HG02938 (cell line): ENCODE results near the gene CAMK2N2.
"Not testable (repeated sequence)": the region's sequence is repeated elsewhere in the genome, so short reads cannot be mapped to it uniquely, and the experiment has no call there.

Experiments used
- ATAC-seq: cut with Tn5 transposase; IDR thresholded peaks from one replicate; pipeline ENCODE4 v1.9.1; 2021; ENCODE audit warnings: mild to moderate bottlenecking, moderate library complexity; ENCODE audit not compliant: unreplicated experiment

Gene CAMK2N2

DNA sequence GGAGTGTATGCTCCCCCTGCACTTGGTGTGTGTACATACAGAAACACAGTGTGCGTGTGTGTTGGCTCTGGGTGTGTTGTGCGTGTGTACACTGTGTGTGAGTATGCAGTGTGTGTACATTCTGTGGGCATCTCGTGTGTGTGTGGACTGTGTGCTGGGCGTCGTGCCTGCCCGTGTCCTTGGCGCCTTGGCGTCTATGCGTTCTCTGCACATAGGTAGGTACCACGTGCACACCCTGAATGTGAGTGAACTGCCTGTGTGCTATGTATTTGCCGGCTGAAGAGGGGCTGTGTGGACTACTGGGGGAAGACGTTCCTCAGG lies 14.0 kb upstream of the CAMK2N2 start:
- ATAC-seq, result no peak

DNA sequence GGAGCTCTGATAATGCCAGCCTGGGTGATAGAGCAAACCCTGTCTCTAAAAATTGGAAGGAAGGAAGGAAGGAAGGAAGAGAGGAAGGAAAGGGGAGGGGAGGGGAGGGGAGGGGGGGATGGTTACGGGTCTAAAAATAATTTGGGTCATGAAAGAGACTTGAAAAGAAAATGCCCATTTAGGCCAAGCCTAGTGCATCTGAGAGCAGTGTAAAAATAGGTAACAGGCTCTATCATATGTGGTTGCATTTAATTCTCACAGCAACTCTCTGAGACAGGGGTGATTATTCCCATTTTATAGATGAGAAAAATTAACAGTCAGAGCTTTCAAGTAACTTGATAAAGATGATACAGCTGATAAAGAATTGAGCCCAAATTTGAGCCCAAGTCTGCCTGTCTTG lies 10.9 kb upstream of the CAMK2N2 start:
- ATAC-seq, result no peak

GRCh38 chr3:184267249-184267648 lies 5.9 kb upstream of the CAMK2N2 start:
- not testable (repeated sequence) for ATAC-seq

DNA sequence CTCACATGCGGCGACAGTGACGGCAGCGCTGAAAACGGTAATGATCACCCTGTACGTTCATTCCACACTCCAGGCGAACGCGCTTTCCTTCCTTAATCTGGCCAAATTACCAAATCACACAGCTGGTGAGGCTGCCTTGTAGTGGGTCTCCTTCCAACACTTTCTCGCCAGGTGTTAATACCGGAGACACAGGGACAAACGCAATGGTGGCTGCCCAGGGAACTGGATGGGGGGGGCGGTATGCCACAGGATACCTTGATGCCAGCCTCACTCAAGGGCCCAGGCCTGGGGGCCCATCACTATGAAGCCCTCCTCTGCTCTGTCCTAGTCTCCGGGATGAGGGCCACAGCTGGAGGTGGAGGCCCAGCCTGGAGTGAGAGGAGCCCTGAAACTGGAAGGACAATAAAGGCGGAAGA lies 1.4 kb upstream of the CAMK2N2 start:
- no peak for ATAC-seq

DNA sequence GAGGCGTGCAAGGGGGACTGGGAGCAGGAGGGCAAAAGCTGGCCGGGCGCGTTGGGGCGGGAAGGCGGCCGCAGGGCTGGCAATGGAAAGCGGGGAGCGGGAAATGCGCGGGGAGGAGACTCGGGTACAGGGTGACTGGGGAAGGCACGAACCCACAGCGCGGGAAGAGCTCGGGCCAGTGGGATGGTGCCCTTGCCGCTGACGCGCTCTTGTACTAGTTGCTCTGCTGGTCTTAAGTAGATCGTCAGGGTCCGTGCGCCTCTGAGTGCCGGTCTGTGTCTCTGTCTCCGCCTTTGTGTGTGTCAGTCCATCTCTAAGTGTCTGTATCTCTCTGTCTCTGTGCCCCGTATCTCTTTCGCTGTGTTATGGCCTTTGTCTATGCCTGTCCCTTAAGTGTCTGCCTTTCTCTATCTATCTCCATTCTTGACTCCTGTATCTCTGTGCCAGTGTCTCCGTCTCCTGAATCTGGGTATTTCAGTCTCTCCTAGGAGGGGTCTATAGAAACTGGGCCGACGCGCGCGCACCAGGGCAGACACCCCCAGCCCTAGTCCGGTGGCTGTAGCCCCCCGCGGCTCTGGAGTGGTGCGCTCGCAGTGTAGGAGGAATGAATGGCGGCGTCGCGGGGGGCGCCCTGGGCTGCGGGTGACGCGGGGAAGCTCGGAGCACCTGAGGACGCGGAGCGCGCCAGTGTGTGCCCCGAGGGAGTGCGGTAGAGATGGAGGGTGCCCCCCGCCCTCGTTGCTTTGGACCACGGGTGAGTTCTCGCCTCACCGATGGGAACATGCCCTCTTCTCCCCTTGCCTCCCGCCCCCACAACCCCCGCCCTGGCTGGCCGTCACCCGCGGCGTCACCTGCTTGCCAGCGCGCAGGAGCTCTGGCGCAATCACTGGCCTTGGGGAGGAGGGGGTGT lies 756 bp upstream of the CAMK2N2 start:
- no peak for ATAC-seq

DNA sequence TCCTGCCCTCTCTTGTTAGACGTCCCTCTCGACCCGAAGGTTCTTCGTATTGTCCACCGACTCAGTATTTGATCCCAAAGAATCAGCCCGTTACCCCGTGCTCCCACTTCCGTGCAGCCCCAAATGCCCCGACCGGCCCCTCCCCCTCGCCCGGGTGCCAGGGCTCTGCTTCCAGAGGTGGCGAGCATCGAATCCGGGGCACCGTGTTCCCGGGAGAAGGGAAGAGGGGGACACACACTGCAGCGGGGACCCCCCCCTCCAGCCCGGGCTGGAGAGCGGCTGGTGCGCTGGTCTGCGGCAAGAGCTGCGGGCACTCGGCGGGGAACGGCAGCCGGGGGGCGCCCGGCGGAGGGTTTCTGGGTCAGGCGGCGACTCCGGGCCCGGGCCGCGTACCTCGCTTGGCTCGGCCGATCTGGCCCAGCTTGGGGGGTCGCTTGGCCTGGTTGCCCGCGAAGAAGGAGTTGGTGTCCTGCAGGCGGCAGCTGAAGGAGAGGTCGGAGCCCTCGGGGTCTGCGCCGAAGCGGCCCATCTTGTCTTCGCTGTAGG lies 556 bp downstream of the CAMK2N2 start:
- no peak for ATAC-seq

- ATAC-seq, result no peak
These were observed 1.3 kb downstream of the CAMK2N2 start for GRCh38 chr3:184259878-184260723.

DNA sequence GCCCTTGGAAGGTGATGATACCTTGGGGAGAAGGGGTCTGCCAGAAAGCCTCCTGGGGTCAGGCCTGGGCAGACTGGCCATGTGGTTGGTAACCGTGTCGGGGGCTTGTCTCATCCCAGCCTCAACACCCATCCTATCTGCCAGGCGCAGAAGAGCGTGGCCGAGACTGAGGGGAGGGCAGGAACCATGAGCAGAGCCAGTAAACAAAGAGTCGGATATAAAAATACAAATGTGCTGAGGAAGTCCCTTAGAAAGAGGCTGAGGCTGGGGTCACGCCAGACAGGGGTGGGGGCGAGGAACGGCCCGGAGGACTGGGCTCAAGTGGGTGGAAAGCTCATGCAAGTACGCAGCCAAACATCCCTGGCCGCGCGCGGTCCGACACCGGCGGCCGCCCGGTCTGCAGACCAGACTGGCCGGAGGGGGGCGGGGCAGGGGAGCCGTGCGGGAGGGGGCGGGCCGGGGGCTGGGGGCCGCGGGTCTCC lies 1.9 kb downstream of the CAMK2N2 start:
- ATAC-seq, result no peak

DNA sequence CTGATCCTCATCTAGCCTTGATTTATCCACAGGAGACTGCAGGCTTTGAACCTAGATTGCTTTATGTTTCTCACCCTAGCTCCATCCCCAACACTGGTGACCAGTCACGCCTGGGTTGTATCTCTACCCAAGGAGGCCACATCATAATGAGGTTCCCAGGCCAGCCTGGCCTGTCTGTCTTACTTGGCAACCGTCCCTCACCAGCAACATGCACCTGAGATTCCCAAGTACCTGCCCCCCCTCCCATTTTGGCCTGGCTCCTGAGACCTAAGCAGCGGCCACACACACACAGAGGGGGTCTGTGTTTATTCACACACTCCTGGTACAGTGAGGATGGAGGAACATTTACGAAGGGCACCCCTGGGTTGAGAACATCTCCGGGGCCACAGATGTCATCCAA lies 2.4 kb downstream of the CAMK2N2 start:
- ATAC-seq, result no peak

GRCh38 chr3:184257083-184257915 lies 4.1 kb downstream of the CAMK2N2 start:
- ATAC-seq, result no peak

DNA sequence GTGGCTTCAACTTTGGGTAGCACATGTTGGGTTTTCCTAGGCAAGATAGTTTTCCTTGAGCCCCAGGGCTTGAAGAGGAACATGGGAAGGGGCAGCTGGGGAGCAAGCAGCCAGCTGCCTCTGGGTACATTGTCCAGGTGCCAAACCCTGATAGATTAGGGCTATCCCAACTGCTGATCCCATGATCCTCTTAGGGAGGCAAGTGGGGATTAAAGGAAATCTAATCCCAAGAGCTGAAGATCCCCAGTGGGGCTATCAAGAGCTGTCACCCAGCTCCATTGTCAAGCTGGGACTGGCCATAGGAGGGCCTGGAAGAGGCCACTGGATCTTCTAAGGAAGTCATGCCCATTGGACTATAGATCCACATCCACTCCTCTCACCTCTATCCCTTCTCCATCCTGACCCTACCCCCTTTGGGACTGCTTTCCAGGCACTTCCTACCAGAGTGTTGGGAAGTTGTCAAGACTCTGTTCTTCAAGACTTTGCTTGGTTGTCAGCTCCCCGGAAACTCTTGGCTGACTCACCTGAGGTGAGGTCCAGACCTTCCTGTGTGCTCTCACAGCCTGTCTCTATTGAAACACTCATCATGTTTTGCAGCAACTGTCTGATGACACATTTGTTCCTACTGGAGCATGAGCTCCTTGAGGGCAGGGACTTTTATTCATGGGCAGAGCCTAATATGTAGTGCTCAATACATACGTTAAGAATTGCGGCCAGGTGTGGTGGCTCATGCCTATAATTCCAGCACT lies 5.9 kb downstream of the CAMK2N2 start:
- ATAC-seq, result no peak

GRCh38 chr3:184250167-184250828 lies 11.1 kb downstream of the CAMK2N2 start:
- ATAC-seq, result peak; percentile 63

DNA sequence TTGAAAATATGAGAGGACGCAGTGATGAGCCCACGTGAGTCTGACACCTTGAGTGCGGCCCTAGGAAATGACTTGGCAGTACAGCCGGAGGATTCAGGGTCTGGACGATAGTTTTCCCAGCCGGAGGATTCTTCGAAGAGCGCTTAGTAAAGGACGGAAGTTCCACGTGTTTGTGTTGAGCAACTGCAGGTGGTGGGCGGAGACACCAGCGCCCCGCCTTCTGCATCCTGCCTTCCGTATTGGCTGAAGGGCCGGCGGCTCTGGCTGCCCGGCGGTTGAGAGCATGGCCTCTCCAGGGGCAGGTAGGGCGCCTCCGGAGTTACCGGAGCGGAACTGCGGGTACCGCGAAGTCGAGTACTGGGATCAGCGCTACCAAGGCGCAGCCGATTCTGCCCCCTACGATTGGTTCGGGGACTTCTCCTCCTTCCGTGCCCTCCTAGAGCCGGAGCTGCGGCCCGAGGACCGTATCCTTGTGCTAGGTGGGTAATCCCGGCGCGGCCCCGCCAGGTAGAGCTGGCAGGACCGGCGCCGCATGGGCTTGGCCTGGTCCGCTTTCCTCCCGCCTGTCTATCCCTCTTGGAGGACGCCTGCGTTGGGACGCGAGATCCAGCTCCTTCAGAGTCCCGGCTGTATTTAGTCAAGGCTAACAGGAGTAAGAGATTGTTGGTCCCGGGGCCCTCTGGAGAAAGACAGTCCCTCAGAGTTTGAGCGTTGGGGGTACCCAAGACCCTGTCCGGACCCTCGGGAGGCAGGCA lies 11.8 kb downstream of the CAMK2N2 start, which contains the start of gene EEF1AKMT4:
Gene EEF1AKMT4, plus strand, starts transcription at position 261 of the 755 bp plus-strand sequence. Its CDS starts 23 bp downstream, at position 284.
- ATAC-seq, result peak; percentile 81

DNA sequence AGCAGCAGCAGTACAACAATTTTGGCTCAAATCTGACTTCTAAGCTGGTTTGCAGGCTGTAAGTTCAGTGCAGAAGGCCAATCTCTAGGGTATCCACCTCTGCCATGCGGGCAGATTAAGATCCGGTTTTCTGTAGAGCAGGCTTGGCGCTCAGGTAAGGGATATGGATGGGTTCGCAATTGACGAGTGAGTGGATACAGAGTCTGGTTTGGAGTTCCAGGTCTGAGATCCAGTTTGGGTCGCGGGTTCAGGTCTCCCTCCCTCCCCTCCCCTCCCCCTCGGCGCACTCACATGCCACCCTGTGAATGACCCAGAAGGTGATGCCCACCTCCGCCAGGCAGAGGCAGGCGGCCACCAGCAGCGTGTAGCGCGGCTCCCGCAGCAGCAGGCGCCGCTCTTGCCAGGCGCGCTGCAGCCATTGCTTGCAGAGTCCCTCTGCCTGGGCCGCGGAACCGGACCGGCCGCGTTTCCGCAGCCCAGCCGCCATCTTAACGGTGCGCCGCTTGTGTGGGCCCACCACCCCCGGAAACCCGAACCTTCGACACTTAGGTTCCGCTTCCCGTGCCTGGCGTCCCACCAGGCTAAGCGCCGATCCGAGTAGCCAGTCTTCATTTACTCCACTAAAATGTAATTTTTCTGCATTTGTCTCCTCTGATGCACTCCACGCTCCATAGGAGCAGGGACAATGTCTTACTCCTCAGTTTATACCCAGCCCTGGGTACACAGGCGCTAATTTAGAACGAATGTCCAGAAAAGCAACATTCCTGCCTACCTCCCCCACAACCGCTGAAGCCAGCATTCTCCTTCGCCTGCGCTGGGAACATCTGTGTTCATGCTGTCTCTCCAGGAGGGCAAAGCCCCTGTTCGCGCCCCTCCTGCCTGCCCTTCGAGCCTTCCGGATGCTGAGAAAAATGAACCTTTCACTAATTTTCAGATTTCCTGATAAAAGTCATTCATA lies 12.6 kb downstream of the CAMK2N2 start, which contains the start of gene ALG3:
Gene ALG3, minus strand, starts transcription at position 509 of the 958 bp plus-strand sequence. Its CDS starts 22 bp downstream, at position 487.
- peak; percentile 36 for ATAC-seq

- ATAC-seq, result no peak
These were observed 19.1 kb downstream of the CAMK2N2 start for GRCh38 chr3:184242297-184242685.

DNA sequence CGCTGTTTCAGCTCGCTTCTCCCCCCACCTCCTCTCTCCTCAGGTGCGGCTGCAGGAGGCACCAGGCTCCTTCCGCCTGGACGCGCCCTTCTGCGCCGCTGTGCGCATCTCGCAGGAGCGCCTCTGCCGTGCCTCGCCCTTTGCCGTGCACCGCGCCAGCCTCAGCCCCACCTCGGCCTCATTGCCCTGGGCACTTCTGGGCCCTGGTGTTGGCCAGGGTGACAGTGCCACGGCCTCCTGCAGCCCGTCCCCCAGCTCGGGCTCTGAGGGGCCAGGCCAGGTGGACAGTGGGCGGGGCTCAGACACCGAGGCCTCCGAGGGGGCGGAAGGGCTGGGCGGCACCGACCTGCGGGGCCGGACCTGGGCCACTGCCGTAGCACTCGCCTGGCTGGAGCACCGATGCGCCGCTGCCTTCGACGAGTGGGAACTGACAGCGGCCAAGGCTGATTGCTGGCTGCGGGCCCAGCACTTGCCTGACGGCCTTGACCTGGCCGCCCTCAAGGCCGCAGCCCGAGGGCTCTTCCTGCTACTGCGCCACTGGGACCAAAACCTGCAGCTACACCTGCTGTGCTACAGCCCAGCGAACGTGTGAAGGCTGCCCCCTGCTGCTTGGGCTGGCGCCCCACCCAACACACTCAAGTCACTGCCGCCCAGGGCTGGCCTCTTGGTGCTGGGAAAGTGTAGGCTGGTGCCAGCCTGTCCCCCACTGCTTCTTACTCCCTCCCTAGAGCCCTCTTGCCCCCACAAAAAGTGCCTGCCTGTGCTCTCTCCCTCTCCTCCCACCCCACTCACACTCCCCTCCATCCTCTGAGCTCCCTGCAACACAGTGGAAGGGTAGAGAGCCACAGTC lies 19.7 kb downstream of the CAMK2N2 start:
- no peak for ATAC-seq

GRCh38 chr3:184241141-184241446 lies 20.3 kb downstream of the CAMK2N2 start:
- no peak for ATAC-seq
